Pancreas (tissue), 10 donors: ENCODE data around the gene GALNT16. TPM values are rescaled to one million over a fixed set of nuclear protein-coding genes. Genes with fewer than 3 reads are reported as not detected.

Source experiments
- ATAC-seq, 4 donors: fragments of 200-7000 bp; cut with Tn5 transposase; one replicate each; pipeline versions ENCODE4 v1.8.0 to v1.9.1; 2020; ENCODE audit warnings: mild to moderate bottlenecking in 4 of 4, moderate library complexity in 4 of 4
- DNase-seq, 6 donors: peaks; one replicate each; pipeline ENCODE4 v3.0.0-alpha.2; 2020
- FAIRE-seq: peaks from 2 replicates; lab custom pipeline; 2012; peaks lifted over from hg19 to GRCh38; lab: Jason Lieb, UNC
- H3K27ac ChIP-seq, 4 donors: fragments of 200-600 bp; sonication (generic); 1 replicate in 3 of 4; 2 replicates in 1 of 4; pipeline versions ENCODE4 v1.5.0 to v1.8.0; 2020
- H3K27me3 ChIP-seq, 4 donors: fragments of 200-600 bp; one replicate each; pipeline ENCODE4 v1.8.0; 2021
- H3K36me3 ChIP-seq, 3 donors: fragments of 200-600 bp; sonication (generic) in 1 of 3; one replicate each; pipeline versions ENCODE4 v1.5.0 to v1.8.0; 2020 to 2021
- H3K4me1 ChIP-seq, 3 donors: fragments of 200-600 bp; one replicate each; pipeline ENCODE4 v1.8.0; 2021
- H3K4me3 ChIP-seq, 4 donors: fragments of 200-600 bp; sonication (generic) in 2 of 4; one replicate each; pipeline versions ENCODE4 v1.5.0 to v1.8.0; 2020 to 2021
- H3K9me3 ChIP-seq, 4 donors: fragments of 200-600 bp; one replicate each; pipeline ENCODE4 v1.8.0; 2021
- WGBS, 2 donors: extraction: QIAGEN DNeasy Blood & Tissue Kit; methylation state at CpG; one replicate each; pipeline ENCODE4 v1.1.7; 2013; 5-methylcytosine and 5-hydroxymethylcytosine counted together
- intact Hi-C, 3 donors: fragments of 100-400 bp; cut with DNase I; formaldehyde crosslinking; loops; one replicate each; pipeline versions ENCODE4 v1.11.1 to v1.14.2; 2022
- polyA plus RNA-seq, 2 donors: library from polyadenylated mRNA; stranded (reverse); fragments of 200-250 nt; gene quantifications; one replicate each; pipeline ENCODE4 v1.2.3, GENCODE V29; 2013
- total RNA-seq, 6 donors: library from RNA; stranded (reverse); fragmentation: NEBNext Ultra II Directional in 4 of 6; extraction: Animal tissue kit (Norgen Biotek cat#: 25700) in 4 of 6; gene quantifications; one replicate each; pipeline versions ENCODE4 v1.2.1 to v1.2.4, GENCODE V29; 2021 to 2023
- TF ChIP-seq, protein P1 (sequence below), 4 donors: fragments of 200-600 bp; sonication (generic) in 3 of 4; IDR thresholded peaks; one replicate each; pipeline versions ENCODE4 v1.5.0 to v1.8.0; 2021; ENCODE audit warnings: antibody characterized with exemption in 4 of 4
- donor health status: healthy with polysubstance abuse.
- donor health status: DM: no; HTN: no; CAD: no; lungs with moderate emphysema.
- donor health status: DM: no; HTN: no; CAD: no.
- donor health status: control.
- donor health status: control.
- donor health status: Bipolar disorder and iron deficiency.
- donor health status: DM: yes; HTN: yes; CAD: no.
- donor health status: DM: no; HTN: no; CAD: no.
- donor health status: DM: no; HTN: no; CAD: no.
- donor health status: DM: yes; HTN: yes; CAD: no.

The GALNT16 gene
- total and polyA plus RNA-seq, 8 donors, result 0.93 to 3.2 (median 1.9) TPM

DNA sequence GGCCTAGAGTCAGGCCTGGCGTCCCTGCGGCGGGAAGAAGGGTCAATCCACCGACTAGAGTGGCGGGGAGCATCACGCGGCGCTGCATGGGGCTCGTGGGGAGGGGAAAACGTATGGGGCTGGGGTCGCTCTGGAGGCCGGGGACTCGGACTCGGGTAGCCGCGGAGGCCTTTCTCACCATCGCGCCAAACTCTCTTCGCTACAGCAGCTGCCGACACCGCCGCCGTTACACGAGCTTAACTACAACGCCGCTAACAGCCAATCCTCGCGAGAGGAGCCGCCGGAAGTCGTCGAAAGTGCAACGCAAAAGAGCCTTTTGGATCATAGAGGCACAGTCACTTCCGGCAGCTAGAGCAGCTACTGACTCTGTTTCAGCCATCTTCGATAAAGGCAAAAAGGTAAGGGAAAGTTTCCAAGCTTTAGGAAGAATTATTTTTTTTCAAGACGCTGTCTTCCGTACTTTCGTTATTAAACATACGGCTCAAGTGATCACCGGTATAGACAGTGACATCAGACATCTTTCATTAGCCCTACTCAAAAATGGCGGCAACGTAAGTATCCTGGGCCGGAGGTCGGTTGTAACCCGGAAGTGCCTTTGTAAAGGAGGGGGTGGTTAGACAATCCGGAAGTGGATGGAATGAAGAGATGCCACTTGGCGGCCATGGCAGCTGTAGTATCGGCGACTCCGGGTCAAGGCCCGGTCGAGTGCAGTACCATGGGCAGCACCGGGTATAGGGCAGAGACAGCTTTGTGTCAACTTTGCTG lies 138.3 kb downstream of the GALNT16 start, which contains the start of the genes ERH and SLC39A9:
ERH (minus strand) TSS at position 247 of the 765 bp plus-strand sequence; CDS start at position 181, 66 bp downstream.
SLC39A9 (plus strand) TSS at position 640 of the 765 bp plus-strand sequence. CDS start 678 bp downstream, outside the sequence.
- DNase-seq (peak; percentile 91 to 97 (median 96)), FAIRE-seq (peak; percentile 90), ATAC-seq (peak; percentile 94 to 98 (median 97))
- H3K9me3 ChIP-seq, result no peaks in the 10 kb centered on the region
- 0% methylated on average over 50 to 53 of the region's 53 CpGs for WGBS, 2 donors
- TF ChIP-seq, protein P1, sequence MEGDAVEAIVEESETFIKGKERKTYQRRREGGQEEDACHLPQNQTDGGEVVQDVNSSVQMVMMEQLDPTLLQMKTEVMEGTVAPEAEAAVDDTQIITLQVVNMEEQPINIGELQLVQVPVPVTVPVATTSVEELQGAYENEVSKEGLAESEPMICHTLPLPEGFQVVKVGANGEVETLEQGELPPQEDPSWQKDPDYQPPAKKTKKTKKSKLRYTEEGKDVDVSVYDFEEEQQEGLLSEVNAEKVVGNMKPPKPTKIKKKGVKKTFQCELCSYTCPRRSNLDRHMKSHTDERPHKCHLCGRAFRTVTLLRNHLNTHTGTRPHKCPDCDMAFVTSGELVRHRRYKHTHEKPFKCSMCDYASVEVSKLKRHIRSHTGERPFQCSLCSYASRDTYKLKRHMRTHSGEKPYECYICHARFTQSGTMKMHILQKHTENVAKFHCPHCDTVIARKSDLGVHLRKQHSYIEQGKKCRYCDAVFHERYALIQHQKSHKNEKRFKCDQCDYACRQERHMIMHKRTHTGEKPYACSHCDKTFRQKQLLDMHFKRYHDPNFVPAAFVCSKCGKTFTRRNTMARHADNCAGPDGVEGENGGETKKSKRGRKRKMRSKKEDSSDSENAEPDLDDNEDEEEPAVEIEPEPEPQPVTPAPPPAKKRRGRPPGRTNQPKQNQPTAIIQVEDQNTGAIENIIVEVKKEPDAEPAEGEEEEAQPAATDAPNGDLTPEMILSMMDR (IDR thresholded peaks at IDR 0.05), result no peak
- H3K27me3 ChIP-seq, result no peaks in the 10 kb centered on the region
- intact Hi-C loops, result no loop called here
- H3K4me1 ChIP-seq, result peaks cover 11 to 27% (median 18%) of the 10 kb centered on the region in 3 donors
- H3K27ac ChIP-seq, result peak within 1 kb of the TSS; percentile 76 to 90 (median 83)
- peak within 1 kb of the TSS; percentile 53 to 90 (median 74) for H3K4me3 ChIP-seq
- H3K36me3 ChIP-seq, result peaks cover 0 to 18% (median 13%) of the 10 kb centered on the region in 3 donors

DNA sequence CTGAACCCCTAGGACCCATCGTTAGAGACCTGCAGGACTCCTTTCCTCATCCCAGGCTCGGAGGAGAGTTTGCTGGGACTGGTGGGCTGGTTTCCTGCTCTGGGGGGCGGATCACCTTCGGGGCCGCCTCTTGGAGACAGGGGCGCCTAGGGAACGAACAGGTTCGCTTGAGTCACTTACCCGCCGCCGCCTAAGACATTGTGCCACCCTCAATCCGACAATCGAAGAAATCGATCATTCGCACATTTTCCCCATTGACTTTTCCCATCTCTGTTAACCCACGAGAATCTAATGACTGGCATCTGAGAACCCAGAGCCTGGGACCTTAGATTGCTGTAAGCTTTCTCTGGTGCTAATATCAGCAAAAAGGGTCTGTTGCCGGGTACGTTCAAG lies 138.9 kb downstream of the GALNT16 start:
- H3K36me3 ChIP-seq, result peaks cover 0 to 12% (median 7%) of the 10 kb centered on the region in 3 donors
- ATAC-seq (no peak), DNase-seq (no peak), FAIRE-seq (no peak)
- peaks cover 11 to 27% (median 18%) of the 10 kb centered on the region in 3 donors for H3K4me1 ChIP-seq
- intact Hi-C loops, result no loop called here
- no peaks in the 10 kb centered on the region for H3K27me3 ChIP-seq
- 1% methylated on average over 18 of the region's 18 CpGs for WGBS, 2 donors
- H3K27ac ChIP-seq, result peak overlapping the region; percentile 76 to 90 (median 83)
- H3K9me3 ChIP-seq, result no peaks in the 10 kb centered on the region
- H3K4me3 ChIP-seq, result peak overlapping the region; percentile 53 to 90 (median 74)
- TF ChIP-seq, protein P1 (IDR thresholded peaks at IDR 0.05), result no peak

DNA sequence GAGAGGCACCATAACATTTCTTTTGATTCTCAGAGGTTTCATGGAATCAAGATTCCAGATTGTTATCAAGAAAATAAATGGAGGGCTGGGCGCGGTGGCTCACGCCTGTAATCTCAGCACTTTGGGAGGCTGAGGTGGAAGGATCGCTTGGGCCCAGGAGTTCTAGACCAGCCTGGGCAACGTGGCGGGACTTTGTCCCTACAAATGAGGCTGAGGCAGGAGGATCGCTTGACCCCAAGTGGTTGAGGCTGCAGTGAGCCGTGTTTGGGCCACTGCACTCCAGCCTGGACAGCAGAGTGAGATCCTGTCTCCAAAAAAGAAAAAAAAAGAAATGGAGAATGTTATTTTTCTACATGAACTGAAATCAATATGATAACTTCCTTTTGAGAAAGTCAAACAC lies 139.8 kb downstream of the GALNT16 start:
- Histone ChIP-seq H3K27me3 (no peaks in the 10 kb centered on the region), H3K4me1 (peaks cover 11 to 27% (median 18%) of the 10 kb centered on the region in 3 donors), H3K9me3 (no peaks in the 10 kb centered on the region), H3K27ac (no peak overlapping the region), H3K36me3 (peaks cover 0 to 4% (median 0%) of the 10 kb centered on the region in 3 donors), H3K4me3 (peak overlapping the region; percentile 53 to 90 (median 74))
- ATAC-seq, result no peak
- DNase-seq, result no peak
- FAIRE-seq, result no peak
- intact Hi-C loops, result no loop called here
- TF ChIP-seq, protein P1 (IDR thresholded peaks at IDR 0.05), result no peak
- WGBS, 2 donors, result 44 to 48% methylated on average over 8 of the region's 8 CpGs

DNA sequence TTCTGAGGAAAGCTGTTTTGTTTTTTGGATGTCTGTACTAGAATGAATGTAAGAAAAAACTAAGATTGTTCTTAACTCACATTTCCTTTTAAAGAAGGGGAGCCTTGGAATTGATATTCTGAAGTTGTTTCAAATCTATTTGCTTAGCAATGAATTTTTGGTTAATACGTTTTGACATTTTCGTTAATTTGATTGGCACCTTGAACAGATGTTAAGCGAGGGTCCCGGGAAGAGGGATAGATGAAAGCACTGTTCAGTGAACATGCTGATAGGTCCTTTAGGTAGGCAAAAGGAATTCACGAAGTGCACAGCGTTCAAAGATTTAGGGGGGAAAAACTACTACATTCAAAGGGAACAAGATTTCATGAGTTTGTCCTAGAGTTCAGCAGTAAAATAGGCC lies 140.2 kb downstream of the GALNT16 start:
- Histone ChIP-seq H3K4me3 (peak overlapping the region; percentile 0 to 90 (median 62)), H3K27me3 (no peaks in the 10 kb centered on the region), H3K4me1 (peaks cover 11 to 27% (median 18%) of the 10 kb centered on the region in 3 donors), H3K9me3 (no peaks in the 10 kb centered on the region), H3K27ac (no peak overlapping the region), H3K36me3 (no peaks in the 10 kb centered on the region)
- FAIRE-seq (no peak), ATAC-seq (no peak), DNase-seq (no peak)
- TF ChIP-seq, protein P1 (IDR thresholded peaks at IDR 0.05), result no peak
- intact Hi-C loops, result no loop called here
- WGBS, 2 donors, result 17 to 18% methylated on average over 6 of the region's 6 CpGs
